ENCODE results near the gene EVL. TPM values are rescaled to one million over a fixed set of nuclear protein-coding genes. Genes with fewer than 3 reads are reported as not detected.

Gene EVL
- total and polyA plus RNA-seq, 2 of the 8 experiments (the other 6 are each of a cell fraction or from before 2014, with no cell fraction given) = 30.7 to 64.6 TPM

- TF ChIP-seq CHD7 (IDR thresholded peaks at IDR 0.05; ENCODE audit: insufficient replicate concordance, low read length) (no peak), RNF2 (IDR thresholded peaks at IDR 0.05; ENCODE audit: borderline replicate concordance, low read depth, low read length, missing control alignments, poor library complexity, severe bottlenecking) (no peak), MAFK (IDR thresholded peaks at IDR 0.05; ENCODE audit: low read depth, low read length) (no peak), CBX5 (IDR thresholded peaks at IDR 0.05; ENCODE audit: low read depth, low read length) (no peak), SP4 (IDR thresholded peaks at IDR 0.05; ENCODE audit: low read length) (no peak), GTF2F1 (IDR thresholded peaks at IDR 0.05; ENCODE audit: borderline replicate concordance, low read depth, low read length) (no peak), USF2 (IDR thresholded peaks at IDR 0.05; ENCODE audit: low read length) (no peak), RFX5 (IDR thresholded peaks at IDR 0.05; ENCODE audit: borderline replicate concordance, low read depth, low read length) (no peak), JUND (IDR thresholded peaks at IDR 0.05; ENCODE audit: low read length) (no peak)
Measured at GRCh38 chr14:100191584-100192249, 126.5 kb downstream of the EVL start (continued).

Data from H1 (cell line).